Naive B cell (primary cell): ENCODE data around the gene CADM2. TPM values are rescaled to one million over a fixed set of nuclear protein-coding genes. Genes with fewer than 3 reads are reported as not detected.

Source experiments
- ATAC-seq, 2 donors: fragments of 150-1000 bp; cut with Tn5 transposase; 2 replicates each; pipeline ENCODE4 v1.10.0; 2021; ENCODE audit warnings: low read depth in 2 of 2, mild to moderate bottlenecking in 2 of 2, moderate library complexity in 2 of 2
- DNase-seq: peaks from one replicate; pipeline ENCODE4 v3.0.0; 2022
- H3K27ac Mint-ChIP-seq, 6 donors: one replicate each; pipeline ENCODE4 v1.8.0; 2020 to 2022; ENCODE audit warnings: mild to moderate bottlenecking in 6 of 6, mixed read lengths in 6 of 6, moderate library complexity in 5 of 6, inconsistent platforms in 2 of 6
- H3K27me3 Mint-ChIP-seq, 3 donors: one replicate each; pipeline ENCODE4 v1.8.0; 2021 to 2022; ENCODE audit warnings: mixed read lengths in 3 of 3, mild to moderate bottlenecking in 1 of 3
- H3K36me3 Mint-ChIP-seq, 2 donors: one replicate each; pipeline ENCODE4 v1.8.0; 2020 to 2022; ENCODE audit warnings: mixed read lengths in 2 of 2, inconsistent platforms in 1 of 2, mild to moderate bottlenecking in 1 of 2
- H3K4me1 Mint-ChIP-seq, 3 donors: one replicate each; pipeline ENCODE4 v1.8.0; 2020 to 2022; ENCODE audit warnings: mixed read lengths in 3 of 3, inconsistent platforms in 1 of 3, mild to moderate bottlenecking in 1 of 3, moderate library complexity in 1 of 3
- H3K4me3 Mint-ChIP-seq, 8 donors: one replicate each; pipeline ENCODE4 v1.8.0; 2020 to 2022; ENCODE audit warnings: mild to moderate bottlenecking in 8 of 8, mixed read lengths in 8 of 8, moderate library complexity in 8 of 8, inconsistent platforms in 2 of 8
- H3K9me3 Mint-ChIP-seq, 7 donors: one replicate each; pipeline ENCODE4 v1.8.0; 2020 to 2022; ENCODE audit warnings: mixed read lengths in 7 of 7, mild to moderate bottlenecking in 5 of 7, inconsistent platforms in 2 of 7, moderate library complexity in 1 of 7
- polyA plus RNA-seq, 6 donors: library from polyadenylated mRNA; unstranded; fragments of 300-500 nt; fragmentation: Illumina TruSeq; gene quantifications; one replicate each; pipeline ENCODE4 v1.2.3, GENCODE V29; 2021; ENCODE audit warnings: low read depth in 6 of 6

The CADM2 gene
- polyA plus RNA-seq, 6 donors from 2014 or later: 0.26 to 0.59 TPM; not detected in 4

DNA sequence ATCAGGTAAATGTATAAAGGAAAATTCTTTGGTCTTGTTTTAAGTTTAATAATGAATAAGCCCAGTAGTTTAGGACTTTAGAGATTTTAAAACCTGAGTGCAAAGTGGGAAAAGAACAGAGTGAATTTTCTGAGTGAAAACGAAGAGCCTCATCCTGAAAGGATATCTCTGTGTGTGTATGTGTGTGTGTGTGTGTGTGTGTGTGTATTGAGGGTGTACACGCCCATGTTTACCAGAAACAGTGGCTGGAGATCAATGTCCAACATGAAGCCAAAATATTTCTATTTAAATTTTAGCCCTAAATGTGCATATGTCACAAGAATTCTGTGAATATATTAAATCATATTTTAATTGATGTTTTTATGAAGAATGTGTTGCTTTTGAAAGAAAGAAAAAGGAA lies 549.9 kb downstream of the CADM2 start:
- Mint-ChIP-seq H3K4me1 (no peaks in the 10 kb centered on the region), H3K27ac (no peak overlapping the region), H3K4me3 (no peak overlapping the region), H3K9me3 (peaks cover 0 to 2% (median 0%) of the 10 kb centered on the region in 7 donors), H3K27me3 (no peaks in the 10 kb centered on the region), H3K36me3 (no peaks in the 10 kb centered on the region)
- DNase-seq (no peak), ATAC-seq (no peak)

DNA sequence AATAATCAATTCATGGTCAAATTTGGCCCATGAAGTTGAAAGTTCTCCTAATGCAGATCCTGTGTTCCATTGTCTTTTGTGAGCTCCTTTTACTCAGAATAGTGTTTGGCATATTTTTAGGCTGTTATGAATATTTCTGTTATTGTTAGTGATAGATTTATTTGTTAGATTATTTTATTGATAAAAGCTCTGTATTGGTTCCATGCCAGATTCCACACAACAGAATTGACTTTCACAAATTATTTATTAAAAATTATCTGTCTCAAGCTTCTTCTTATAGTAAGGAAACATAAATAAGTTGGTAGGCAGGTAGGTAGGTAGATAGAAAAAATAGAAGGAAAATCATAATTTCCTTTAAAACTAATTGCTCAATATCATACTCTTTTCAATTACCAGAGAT lies 557.4 kb downstream of the CADM2 start:
- H3K36me3 Mint-ChIP-seq: no peaks in the 10 kb centered on the region
- no peak overlapping the region for H3K27ac Mint-ChIP-seq
- H3K4me3 Mint-ChIP-seq: no peak overlapping the region
- DNase-seq: no peak
- H3K9me3 Mint-ChIP-seq: peaks cover 0 to 1% (median 0%) of the 10 kb centered on the region in 7 donors
- H3K27me3 Mint-ChIP-seq: no peaks in the 10 kb centered on the region
- no peaks in the 10 kb centered on the region for H3K4me1 Mint-ChIP-seq
- no peak for ATAC-seq

- no peak for ATAC-seq
- Mint-ChIP-seq H3K4me1 (no peaks in the 10 kb centered on the region), H3K4me3 (no peak overlapping the region), H3K9me3 (peaks cover 0 to 3% (median 0%) of the 10 kb centered on the region in 7 donors), H3K27ac (no peak overlapping the region), H3K27me3 (no peaks in the 10 kb centered on the region), H3K36me3 (no peaks in the 10 kb centered on the region)
- DNase-seq: no peak
These were observed 565.3 kb downstream of the CADM2 start for GRCh38 chr3:85524104-85524503.

DNA sequence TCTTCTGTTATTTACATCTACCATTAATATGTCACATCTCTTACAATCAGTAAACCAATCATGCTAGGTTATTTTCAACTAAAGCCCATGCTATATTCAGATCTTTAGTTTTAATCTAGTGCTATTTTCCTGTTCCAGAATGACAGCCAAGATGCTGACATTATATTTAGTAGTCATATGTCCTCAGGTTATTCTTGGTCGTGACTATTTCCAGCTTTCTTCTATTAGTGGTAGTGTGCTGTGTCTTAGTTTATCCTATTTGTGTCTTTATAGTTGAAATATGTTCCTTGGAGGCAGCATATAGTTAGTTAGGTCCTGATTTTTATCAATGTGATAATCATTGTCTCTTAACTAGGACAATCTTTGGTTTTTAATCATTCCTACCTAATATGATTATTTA lies 566.5 kb downstream of the CADM2 start:
- no peak for DNase-seq
- no peaks in the 10 kb centered on the region for H3K36me3 Mint-ChIP-seq

GRCh38 chr3:85533586-85533985 lies 574.8 kb downstream of the CADM2 start:
- Mint-ChIP-seq H3K9me3 (peaks cover 1 to 7% (median 3%) of the 10 kb centered on the region in 7 donors), H3K27ac (no peak overlapping the region), H3K36me3 (no peaks in the 10 kb centered on the region), H3K4me1 (no peaks in the 10 kb centered on the region), H3K4me3 (no peak overlapping the region), H3K27me3 (no peaks in the 10 kb centered on the region)
- ATAC-seq (no peak), DNase-seq (no peak)

More for the DNA sequence above, 566.5 kb downstream of the CADM2 start:
- Mint-ChIP-seq H3K27me3 (no peaks in the 10 kb centered on the region), H3K4me3 (no peak overlapping the region), H3K27ac (no peak overlapping the region), H3K4me1 (no peaks in the 10 kb centered on the region), H3K9me3 (peaks cover 0 to 7% (median 0%) of the 10 kb centered on the region in 7 donors)
- ATAC-seq: no peak

DNA sequence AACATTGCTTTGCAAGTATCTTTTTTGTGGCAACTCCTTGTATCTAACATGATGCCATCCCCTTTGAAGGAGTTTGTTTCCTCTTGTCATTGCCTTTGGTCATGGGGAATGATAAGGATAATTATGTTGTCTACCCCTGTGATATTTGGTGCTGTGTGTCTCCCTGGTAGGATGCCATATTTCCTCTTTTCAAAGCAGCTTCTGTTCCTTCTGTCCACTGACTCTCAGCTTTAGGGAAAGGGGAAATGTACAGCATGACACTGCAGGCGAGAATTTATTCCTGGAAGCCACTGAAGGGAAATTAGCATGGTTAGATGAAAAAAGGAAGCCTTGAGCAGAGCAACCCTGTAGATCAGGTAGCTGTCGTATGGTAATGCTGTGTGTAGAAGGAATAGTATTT lies 576.7 kb downstream of the CADM2 start:
- H3K36me3 Mint-ChIP-seq: no peaks in the 10 kb centered on the region
- peaks cover 0 to 6% (median 2%) of the 10 kb centered on the region in 7 donors for H3K9me3 Mint-ChIP-seq
- no peak for DNase-seq
- H3K27ac Mint-ChIP-seq: no peak overlapping the region
- no peak for ATAC-seq
- no peaks in the 10 kb centered on the region for H3K27me3 Mint-ChIP-seq
- no peaks in the 10 kb centered on the region for H3K4me1 Mint-ChIP-seq
- no peak overlapping the region for H3K4me3 Mint-ChIP-seq

DNA sequence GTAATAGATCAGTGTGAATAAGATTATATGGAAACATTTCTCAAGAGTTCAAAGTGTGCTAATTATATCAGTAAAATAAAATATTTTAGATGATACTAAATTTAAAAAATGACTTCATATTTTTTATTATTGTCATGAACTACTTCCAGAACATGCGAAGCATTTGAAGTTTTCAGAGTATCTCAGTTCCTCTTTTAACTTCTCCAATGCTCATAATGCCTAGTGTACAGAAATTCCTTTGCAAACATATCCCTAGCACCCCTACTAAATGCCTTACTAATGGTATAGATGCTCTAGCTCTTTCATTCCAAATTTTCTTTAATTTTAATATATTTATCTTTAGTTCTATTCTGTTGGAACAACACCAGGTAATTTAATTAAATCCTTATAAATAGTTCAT lies 580.4 kb downstream of the CADM2 start:
- no peak overlapping the region for H3K27ac Mint-ChIP-seq
- ATAC-seq: no peak
- H3K27me3 Mint-ChIP-seq: no peaks in the 10 kb centered on the region
- no peaks in the 10 kb centered on the region for H3K4me1 Mint-ChIP-seq
- DNase-seq: no peak
- no peaks in the 10 kb centered on the region for H3K36me3 Mint-ChIP-seq
- H3K9me3 Mint-ChIP-seq: peaks cover 0 to 4% (median 0%) of the 10 kb centered on the region in 7 donors
- no peak overlapping the region for H3K4me3 Mint-ChIP-seq

GRCh38 chr3:85554153-85554552 lies 595.4 kb downstream of the CADM2 start:
- no peak overlapping the region for H3K27ac Mint-ChIP-seq
- DNase-seq: no peak
- H3K27me3 Mint-ChIP-seq: no peaks in the 10 kb centered on the region
- no peaks in the 10 kb centered on the region for H3K36me3 Mint-ChIP-seq
- no peak overlapping the region for H3K4me3 Mint-ChIP-seq
- no peak for ATAC-seq
- no peaks in the 10 kb centered on the region for H3K4me1 Mint-ChIP-seq
- H3K9me3 Mint-ChIP-seq: no peaks in the 10 kb centered on the region

GRCh38 chr3:85560088-85560785 lies 601.4 kb downstream of the CADM2 start:
- H3K36me3 Mint-ChIP-seq: no peaks in the 10 kb centered on the region
- DNase-seq: no peak
- no peaks in the 10 kb centered on the region for H3K9me3 Mint-ChIP-seq
- no peak for ATAC-seq
- H3K27ac Mint-ChIP-seq: no peak overlapping the region
- H3K4me3 Mint-ChIP-seq: no peak overlapping the region
- H3K27me3 Mint-ChIP-seq: no peaks in the 10 kb centered on the region
- no peaks in the 10 kb centered on the region for H3K4me1 Mint-ChIP-seq

DNA sequence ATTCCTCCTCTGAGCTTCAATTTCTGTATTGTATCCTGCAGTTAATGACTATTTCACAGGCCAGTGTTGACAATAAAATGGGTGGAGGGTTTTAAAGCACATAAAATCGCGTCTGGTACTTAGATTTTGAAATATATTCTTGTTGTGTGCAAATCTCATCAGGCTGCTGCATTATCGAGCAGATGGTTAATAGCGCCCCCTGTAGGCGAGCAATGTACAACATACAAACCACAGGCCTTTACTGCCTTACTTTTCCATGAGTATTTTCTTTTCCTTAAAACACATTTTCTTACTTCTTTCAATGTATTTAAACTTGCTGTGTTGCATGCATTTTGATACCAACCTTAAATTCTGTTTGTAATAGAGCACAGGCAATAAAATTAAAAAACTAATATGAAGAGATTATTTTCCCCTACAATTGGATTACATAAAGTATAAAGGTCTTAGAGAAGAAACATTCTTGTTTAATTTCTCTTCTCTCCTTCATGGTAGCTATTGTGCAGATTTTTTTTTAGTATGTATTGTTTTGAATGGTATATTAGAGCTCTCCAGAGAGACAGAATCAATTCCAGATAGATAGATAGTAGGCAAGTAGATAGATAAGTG lies 608.4 kb downstream of the CADM2 start:
- DNase-seq: no peak
- Mint-ChIP-seq H3K4me1 (no peaks in the 10 kb centered on the region), H3K27me3 (no peaks in the 10 kb centered on the region), H3K9me3 (no peaks in the 10 kb centered on the region), H3K36me3 (no peaks in the 10 kb centered on the region), H3K27ac (no peak overlapping the region), H3K4me3 (no peak overlapping the region)
- no peak for ATAC-seq

DNA sequence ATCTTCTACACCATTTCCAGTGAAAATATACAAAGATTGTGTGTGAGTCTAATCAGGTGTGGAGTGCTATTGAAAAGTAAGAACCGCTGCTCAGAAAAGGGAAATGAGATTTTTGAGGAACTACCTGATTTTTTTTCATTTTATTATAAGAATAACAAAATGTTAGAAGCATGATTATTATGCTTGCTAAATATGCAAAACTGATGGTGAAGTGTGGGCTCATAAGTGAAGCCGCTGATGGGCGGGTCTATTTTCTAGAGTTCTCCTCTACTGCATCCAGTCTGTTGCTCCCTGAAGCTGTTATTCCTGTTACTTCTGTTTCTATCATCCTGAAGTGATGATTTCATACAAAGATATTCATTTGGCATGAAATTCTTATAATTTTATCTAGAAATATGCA lies 612.0 kb downstream of the CADM2 start:
- H3K4me1 Mint-ChIP-seq: no peaks in the 10 kb centered on the region
- DNase-seq: peak; percentile 23
- no peaks in the 10 kb centered on the region for H3K27me3 Mint-ChIP-seq
- peak; percentile 69 to 87 for ATAC-seq
- H3K9me3 Mint-ChIP-seq: no peaks in the 10 kb centered on the region
- H3K4me3 Mint-ChIP-seq: no peak overlapping the region
- no peaks in the 10 kb centered on the region for H3K36me3 Mint-ChIP-seq
- no peak overlapping the region for H3K27ac Mint-ChIP-seq

DNA sequence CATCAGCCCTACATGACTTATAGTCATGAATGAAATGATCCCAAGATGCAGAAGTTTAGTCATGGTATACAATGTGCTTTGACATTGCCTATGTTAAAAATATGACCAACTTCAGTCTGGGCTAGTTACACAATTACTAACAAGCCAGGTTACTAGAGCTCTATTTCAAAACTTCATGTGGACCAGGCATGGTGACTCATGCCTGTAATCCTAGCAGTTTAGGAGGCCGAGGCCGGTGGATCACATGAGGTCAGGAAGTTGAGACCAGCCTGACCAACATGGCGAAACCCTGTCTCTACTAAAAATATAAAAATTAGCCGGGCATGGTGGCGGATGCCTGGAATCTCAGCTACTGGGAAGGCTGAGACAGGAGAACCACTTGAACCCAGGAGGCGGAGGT lies 613.0 kb downstream of the CADM2 start:
- DNase-seq (no peak), ATAC-seq (no peak)
- H3K4me1 Mint-ChIP-seq: no peaks in the 10 kb centered on the region
- no peaks in the 10 kb centered on the region for H3K27me3 Mint-ChIP-seq
- H3K36me3 Mint-ChIP-seq: no peaks in the 10 kb centered on the region
- no peaks in the 10 kb centered on the region for H3K9me3 Mint-ChIP-seq
- no peak overlapping the region for H3K27ac Mint-ChIP-seq
- no peak overlapping the region for H3K4me3 Mint-ChIP-seq

DNA sequence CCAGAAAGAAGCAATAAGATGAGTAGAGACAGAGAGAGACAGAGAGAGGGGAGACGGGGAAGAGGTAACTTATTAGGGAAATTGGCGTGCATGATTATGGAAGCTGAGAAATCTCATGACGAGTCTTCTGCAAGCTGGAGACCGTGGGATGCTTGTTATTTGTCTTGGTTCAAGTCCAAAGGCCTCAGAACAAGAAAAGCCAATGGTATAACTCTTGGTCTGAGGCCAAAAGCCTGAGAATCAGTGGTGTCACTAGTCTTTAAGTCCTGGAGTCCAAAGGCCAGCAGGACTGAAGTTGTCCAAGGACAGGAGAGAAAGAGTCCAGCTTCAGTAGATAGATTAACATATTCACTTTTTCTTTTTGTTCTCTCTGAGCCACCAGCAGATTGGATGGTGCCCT lies 613.6 kb downstream of the CADM2 start:
- H3K4me1 Mint-ChIP-seq: no peaks in the 10 kb centered on the region
- H3K9me3 Mint-ChIP-seq: no peaks in the 10 kb centered on the region
- peak overlapping the region in 1 of 8 donors; percentile 22 for H3K4me3 Mint-ChIP-seq
- no peaks in the 10 kb centered on the region for H3K27me3 Mint-ChIP-seq
- no peak for DNase-seq
- ATAC-seq: no peak
- no peak overlapping the region for H3K27ac Mint-ChIP-seq
- no peaks in the 10 kb centered on the region for H3K36me3 Mint-ChIP-seq

DNA sequence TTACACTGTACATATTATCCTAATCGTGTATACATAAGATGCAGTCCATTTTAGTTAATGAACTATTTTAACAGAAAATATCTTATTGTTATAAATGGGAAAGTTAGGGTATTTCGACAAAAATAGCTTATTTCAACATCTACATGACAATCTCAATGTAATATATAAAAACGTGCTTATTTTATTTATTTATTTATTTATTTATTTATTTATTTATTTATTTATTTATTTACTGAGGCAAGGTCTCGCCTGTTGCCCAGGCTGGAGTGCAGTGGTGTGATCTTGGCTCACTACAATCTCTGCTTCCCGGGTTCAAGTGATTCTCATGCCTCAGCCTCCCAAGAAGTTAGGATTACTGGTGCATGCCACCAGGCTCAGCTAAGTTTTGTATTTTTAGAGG lies 614.2 kb downstream of the CADM2 start:
- H3K27ac Mint-ChIP-seq: no peak overlapping the region
- H3K36me3 Mint-ChIP-seq: no peaks in the 10 kb centered on the region
- DNase-seq (no peak), ATAC-seq (no peak)
- H3K9me3 Mint-ChIP-seq: no peaks in the 10 kb centered on the region
- H3K27me3 Mint-ChIP-seq: no peaks in the 10 kb centered on the region
- H3K4me3 Mint-ChIP-seq: no peak overlapping the region
- no peaks in the 10 kb centered on the region for H3K4me1 Mint-ChIP-seq
